GM18520 (cell line): ENCODE measurements around the gene MYO1B.

Source experiments
- ATAC-seq: cut with Tn5 transposase; IDR thresholded peaks from one replicate; pipeline ENCODE4 v1.9.1; 2021; ENCODE audit not compliant: unreplicated experiment

The MYO1B gene

GRCh38 chr2:191355170-191355758 lies 110.1 kb downstream of the MYO1B start:
- ATAC-seq, result no peak

GRCh38 chr2:191357678-191358077 lies 112.5 kb downstream of the MYO1B start:
- ATAC-seq, result no peak

- ATAC-seq, result no peak
These were observed 113.3 kb downstream of the MYO1B start for GRCh38 chr2:191358325-191359025.

GRCh38 chr2:191359133-191359532 lies 113.9 kb downstream of the MYO1B start:
- ATAC-seq, result no peak

GRCh38 chr2:191360918-191361317 lies 115.7 kb downstream of the MYO1B start:
- no peak for ATAC-seq

GRCh38 chr2:191362841-191363240 lies 117.6 kb downstream of the MYO1B start:
- ATAC-seq, result no peak

- no peak for ATAC-seq
These were observed 118.1 kb downstream of the MYO1B start for GRCh38 chr2:191363267-191363666.

- no peak for ATAC-seq
These were observed 119.9 kb downstream of the MYO1B start for GRCh38 chr2:191365089-191365488.

GRCh38 chr2:191366199-191366598 lies 121.0 kb downstream of the MYO1B start:
- ATAC-seq, result no peak

GRCh38 chr2:191369034-191369433 lies 123.8 kb downstream of the MYO1B start:
- no peak for ATAC-seq

GRCh38 chr2:191374366-191374765 lies 129.2 kb downstream of the MYO1B start:
- no peak for ATAC-seq

GRCh38 chr2:191374939-191375338 lies 129.7 kb downstream of the MYO1B start:
- no peak for ATAC-seq

- ATAC-seq, result no peak
These were observed 131.9 kb downstream of the MYO1B start for GRCh38 chr2:191376981-191377629.

- ATAC-seq, result no peak
These were observed 134.2 kb downstream of the MYO1B start for GRCh38 chr2:191379375-191379774.

- no peak for ATAC-seq
These were observed 137.6 kb downstream of the MYO1B start for GRCh38 chr2:191382801-191383200.

- no peak for ATAC-seq
These were observed 138.3 kb downstream of the MYO1B start for GRCh38 chr2:191383486-191383885.

- no peak for ATAC-seq
These were observed 139.6 kb downstream of the MYO1B start for GRCh38 chr2:191384829-191385228.

GRCh38 chr2:191385416-191386160 lies 140.4 kb downstream of the MYO1B start:
- no peak for ATAC-seq

- no peak for ATAC-seq
These were observed 141.8 kb downstream of the MYO1B start for GRCh38 chr2:191386938-191387536.

- ATAC-seq, result no peak
These were observed 144.1 kb downstream of the MYO1B start for GRCh38 chr2:191389288-191389687.

- no peak for ATAC-seq
These were observed 146.0 kb downstream of the MYO1B start for GRCh38 chr2:191391171-191391570.
